Superior temporal gyrus (tissue), 1 donor: Measurements from ENCODE around the gene ARHGAP26.

Experiments used
- DNase-seq: peaks from one replicate; pipeline ENCODE4 v3.0.0-alpha.2; 2016; ENCODE audit errors: extremely low spot score

ARHGAP26 gene

GRCh38 chr5:143204474-143205246, 434.5 kb downstream of the ARHGAP26 start:
- no peak for DNase-seq

GRCh38 chr5:143205386-143205785, 435.2 kb downstream of the ARHGAP26 start:
- DNase-seq = no peak

GRCh38 chr5:143205883-143206195, 435.7 kb downstream of the ARHGAP26 start:
- no peak for DNase-seq

GRCh38 chr5:143206196-143207053, 436.2 kb downstream of the ARHGAP26 start:
- no peak for DNase-seq

- DNase-seq = no peak
Measured at GRCh38 chr5:143207058-143207457, 436.9 kb downstream of the ARHGAP26 start.

- no peak for DNase-seq
Measured at GRCh38 chr5:143207563-143208364, 437.6 kb downstream of the ARHGAP26 start.

GRCh38 chr5:143208365-143208641, 438.1 kb downstream of the ARHGAP26 start:
- no peak for DNase-seq

- DNase-seq = no peak
Measured at GRCh38 chr5:143208781-143209510, 438.8 kb downstream of the ARHGAP26 start.

GRCh38 chr5:143209881-143210395, 439.8 kb downstream of the ARHGAP26 start:
- DNase-seq = no peak

- DNase-seq = no peak
Measured at GRCh38 chr5:143210576-143210975, 440.4 kb downstream of the ARHGAP26 start.

- DNase-seq = no peak
Measured at GRCh38 chr5:143212261-143212660, 442.1 kb downstream of the ARHGAP26 start.

GRCh38 chr5:143213231-143213850, 443.2 kb downstream of the ARHGAP26 start:
- DNase-seq = no peak

GRCh38 chr5:143213851-143214363, 443.7 kb downstream of the ARHGAP26 start:
- no peak for DNase-seq

- no peak for DNase-seq
Measured at GRCh38 chr5:143214458-143214857, 444.3 kb downstream of the ARHGAP26 start.

- no peak for DNase-seq
Measured at GRCh38 chr5:143214890-143215289, 444.7 kb downstream of the ARHGAP26 start.

GRCh38 chr5:143215690-143216089, 445.5 kb downstream of the ARHGAP26 start:
- DNase-seq = no peak

GRCh38 chr5:143216211-143216610, 446.0 kb downstream of the ARHGAP26 start:
- DNase-seq = no peak

- DNase-seq = no peak
Measured at GRCh38 chr5:143217065-143217803, 447.1 kb downstream of the ARHGAP26 start.

- DNase-seq = no peak
Measured at GRCh38 chr5:143217804-143218160, 447.6 kb downstream of the ARHGAP26 start.

GRCh38 chr5:143218517-143219170, 448.5 kb downstream of the ARHGAP26 start:
- DNase-seq = no peak
